GM21447 (cell line): Measurements from ENCODE around the gene DCXR.
"Not testable (repeated sequence)": the region's sequence is repeated elsewhere in the genome, so short reads cannot be mapped to it uniquely, and the experiment has no call there.

ENCODE experiments used
- ATAC-seq: cut with Tn5 transposase; IDR thresholded peaks from one replicate; pipeline ENCODE4 v1.9.1; 2021; ENCODE audit not compliant: unreplicated experiment

The DCXR gene

DNA sequence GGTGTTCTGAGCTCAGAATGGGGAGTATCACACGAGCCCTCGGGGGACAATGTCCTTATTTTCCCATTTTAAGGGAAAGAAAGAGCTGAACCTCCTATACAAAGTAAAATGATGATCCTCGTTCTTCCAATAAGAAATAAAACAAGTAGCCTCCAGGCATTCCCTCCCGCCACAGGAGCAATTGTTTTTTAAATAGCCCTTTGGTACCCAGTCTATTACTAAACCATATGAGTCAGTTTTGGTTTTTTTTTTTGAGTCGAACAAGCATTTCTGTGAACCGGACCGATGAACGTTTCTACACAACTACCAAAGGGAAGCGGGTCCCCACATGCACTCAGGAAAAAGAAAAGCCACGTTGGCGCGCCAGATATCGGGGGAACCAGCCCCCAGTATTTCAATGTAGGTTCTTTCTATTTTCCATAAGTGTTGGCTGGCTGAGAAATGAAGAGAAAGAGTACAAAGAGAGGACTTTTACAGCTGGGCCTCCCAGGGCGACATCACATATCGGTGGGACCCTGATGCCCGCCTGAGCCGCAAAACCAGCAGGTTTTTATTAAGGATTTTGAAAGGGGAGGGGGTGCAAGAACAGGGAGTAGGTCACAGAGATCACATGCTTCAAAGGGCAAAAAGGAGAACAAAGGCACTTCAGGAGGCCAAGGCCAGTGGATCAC, 3.8 kb upstream of the DCXR start:
- ATAC-seq: no peak

- no peak for ATAC-seq
These were observed 2.3 kb upstream of the DCXR start for GRCh38 chr17:82039695-82040299.

GRCh38 chr17:82038796-82039409, 1.4 kb upstream of the DCXR start:
- ATAC-seq: not testable (repeated sequence)

DNA sequence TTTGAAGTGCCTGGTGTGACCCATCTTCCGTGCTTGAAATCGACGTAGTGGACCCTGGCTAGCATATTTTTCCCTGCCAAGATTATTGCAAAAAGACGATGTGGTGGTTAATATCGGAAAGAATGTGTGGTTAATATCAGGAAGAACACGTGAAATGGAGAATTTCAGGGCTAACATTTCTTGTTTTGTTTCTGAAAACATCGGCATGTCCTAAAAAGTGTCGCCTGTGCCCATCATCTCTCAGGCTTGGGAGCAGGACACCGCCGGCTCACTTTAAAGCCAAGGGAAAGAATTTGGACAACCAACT, 345 bp upstream of the DCXR start:
- no peak for ATAC-seq

DNA sequence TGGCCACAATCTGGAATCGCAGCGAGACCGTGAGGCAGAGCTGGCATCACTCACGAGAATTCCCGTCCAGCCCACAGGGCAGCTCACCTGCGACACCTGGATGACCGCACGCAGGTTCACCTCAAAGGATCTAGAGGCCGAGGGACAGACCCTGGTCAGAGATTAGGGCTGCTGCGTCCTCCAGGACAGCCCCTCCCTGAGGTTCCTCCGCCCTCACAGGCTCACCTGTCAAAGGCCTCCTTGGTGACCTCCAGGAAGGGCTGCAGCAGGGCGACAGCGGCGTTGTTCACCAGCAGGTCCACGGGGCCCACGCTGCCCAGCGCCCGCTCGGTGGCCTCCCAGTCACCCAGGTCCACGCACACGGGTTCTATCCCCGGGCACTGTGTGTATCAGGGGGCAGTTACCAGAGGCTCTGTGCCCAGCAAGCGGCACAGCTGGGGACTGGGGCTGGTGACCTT, 834 bp downstream of the DCXR start:
- ATAC-seq: no peak

DNA sequence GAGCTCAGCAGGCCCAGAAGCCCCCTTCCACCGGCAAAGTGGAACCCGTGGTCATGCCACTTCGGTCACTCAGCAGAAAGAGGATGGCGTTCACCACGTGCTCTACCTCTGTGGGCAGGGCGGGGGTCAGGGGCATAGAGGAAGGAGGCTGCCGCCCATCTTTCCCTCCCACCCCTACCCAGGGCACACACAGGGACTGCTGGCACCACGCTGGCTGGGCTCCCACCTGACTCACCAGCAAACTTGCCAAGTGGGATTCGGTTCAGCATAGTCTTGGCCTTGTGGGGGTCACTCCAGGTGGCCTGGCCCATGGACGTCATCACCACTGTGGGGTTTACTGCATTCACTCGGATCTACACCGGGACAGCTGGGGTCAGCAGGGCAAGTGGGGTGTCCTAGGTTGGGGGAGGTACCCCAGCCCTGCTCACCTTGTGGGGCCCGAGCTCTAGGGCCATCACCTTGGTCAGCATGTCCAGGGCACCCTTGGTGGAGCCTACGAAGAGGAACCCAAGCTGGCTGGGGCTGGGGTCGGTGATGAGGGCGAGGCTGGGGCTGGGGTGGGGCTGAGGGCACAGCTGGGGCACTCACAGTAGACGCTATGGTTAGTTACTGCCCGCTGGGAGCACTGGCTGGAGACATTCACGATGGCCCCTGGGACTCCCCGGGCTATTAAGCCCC, 1.4 kb downstream of the DCXR start:
- ATAC-seq: no peak

DNA sequence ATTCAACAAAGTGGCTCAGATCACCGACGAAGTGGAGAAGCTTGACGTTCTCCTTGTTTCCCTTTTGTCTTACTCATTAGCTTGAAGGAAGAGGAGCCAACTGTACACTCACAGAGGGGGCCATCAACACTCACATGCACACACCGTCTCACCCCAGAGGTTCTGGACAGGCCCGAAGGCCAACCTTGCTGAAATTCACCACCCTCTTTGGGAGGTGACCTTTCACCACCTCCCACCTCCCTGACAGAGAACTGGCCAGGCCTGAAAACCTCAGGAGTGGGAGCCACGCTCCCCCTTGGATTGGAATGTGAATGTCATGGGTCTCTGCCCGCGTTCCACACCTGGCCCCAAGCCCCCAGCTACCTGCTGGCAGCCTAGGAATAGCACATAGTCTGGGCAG, 2.0 kb downstream of the DCXR start:
- no peak for ATAC-seq

GRCh38 chr17:82034371-82035011, 3.0 kb downstream of the DCXR start:
- no peak for ATAC-seq

DNA sequence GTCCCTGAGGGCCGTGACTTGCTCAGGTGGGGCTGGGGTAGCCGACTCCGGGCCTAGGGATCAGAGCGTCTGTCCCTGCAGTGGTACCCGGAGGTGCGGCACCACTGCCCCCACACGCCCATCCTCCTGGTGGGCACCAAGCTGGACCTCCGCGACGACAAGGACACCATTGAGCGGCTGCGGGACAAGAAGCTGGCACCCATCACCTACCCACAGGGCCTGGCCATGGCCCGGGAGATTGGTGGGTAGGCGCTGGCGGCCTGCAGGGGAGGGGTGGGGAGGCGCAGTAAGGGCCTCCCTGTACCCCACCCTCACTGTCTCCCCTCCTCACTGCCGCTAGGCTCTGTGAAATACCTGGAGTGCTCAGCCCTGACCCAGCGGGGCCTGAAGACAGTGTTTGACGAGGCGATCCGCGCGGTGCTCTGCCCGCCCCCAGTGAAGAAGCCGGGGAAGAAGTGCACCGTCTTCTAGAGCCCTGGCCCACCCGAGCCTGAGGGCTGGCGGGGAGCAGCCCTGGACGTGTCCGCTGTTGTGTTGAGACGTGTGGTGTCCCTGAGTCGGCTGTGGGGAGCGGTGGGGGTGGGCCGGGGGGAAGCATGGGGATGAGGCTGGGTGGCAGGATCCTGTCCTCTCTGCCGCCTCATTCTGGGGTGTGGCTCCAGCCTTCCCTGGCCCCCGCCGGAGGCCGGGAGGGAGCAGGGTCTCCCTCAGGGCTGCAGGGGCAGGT, 4.0 kb downstream of the DCXR start:
- no peak for ATAC-seq

GRCh38 chr17:82031885-82032627, 5.4 kb downstream of the DCXR start:
- no peak for ATAC-seq

DNA sequence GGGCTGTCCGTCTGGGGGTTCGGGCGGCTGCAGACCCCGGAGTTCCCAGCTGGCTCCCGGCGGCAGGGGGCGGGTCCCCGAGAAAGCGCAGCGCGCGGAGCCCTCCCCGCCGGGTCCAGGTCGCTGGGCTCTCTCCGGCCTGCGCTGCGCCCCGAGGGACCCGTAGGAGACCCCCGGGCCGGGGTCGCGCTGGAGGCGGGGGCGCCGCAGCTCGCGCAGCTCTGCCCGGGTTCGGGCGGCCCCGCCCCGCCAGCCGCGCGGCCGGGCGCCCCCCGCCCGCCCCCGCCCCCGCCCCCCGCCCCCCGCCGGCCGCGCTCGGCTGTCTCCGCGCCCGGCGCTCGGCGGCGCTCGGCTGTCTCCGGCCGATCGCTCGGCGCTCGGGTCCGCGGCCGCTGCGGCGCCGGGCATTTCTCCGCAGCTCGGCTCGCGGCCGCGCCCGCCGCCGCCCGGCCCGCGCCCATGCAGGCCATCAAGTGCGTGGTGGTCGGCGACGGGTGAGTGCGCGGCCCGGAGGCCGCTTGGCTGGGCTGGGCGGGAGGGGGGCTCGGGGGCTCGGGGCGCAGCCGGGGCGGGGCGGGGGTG, 6.1 kb downstream of the DCXR start, which contains the start of gene RAC3:
RAC3 (plus strand) TSS at position 376 of the 582 bp plus-strand sequence; CDS start at position 460, 84 bp downstream.
- no peak for ATAC-seq

DNA sequence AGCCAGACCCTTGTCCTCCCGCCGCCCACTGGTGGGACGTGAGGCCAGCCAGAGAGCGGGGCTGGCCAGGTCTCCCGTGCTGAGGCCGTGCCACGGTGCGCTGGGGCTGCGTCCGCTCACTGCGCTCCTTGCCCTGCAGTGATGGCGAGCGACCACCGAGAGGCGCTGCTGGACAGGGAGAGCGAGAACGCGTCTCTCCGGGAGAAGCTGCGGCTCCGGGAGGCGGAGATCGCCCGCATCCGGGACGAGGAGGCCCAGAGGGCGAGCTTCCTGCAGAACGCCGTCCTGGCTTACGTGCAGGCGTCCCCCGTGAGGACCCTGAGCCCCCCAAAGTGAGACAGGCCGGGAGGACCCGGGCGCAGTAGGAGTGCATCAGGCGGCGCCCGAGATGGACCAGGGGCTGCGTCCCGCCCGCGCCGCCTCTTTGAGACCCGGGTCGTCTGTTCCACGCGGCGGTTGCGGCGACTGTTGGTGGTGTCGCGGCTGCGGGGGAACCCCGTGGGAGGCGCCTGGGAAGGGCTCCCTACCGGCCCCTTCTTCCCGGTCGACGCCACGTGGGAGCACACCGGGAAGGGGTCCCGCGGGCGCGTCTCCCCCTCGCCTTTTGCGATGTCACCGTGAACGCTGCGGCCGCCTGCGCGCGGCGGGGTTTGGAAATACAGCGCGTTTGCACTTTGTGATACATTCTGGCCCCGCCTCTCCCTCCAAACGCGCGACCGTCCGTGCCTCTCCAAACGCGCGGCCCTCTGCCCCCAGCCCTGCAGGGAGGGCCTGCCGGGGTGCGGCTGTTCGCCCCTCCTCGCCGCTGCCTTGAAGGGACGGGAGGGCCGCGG, 6.8 kb downstream of the DCXR start:
- peak; percentile 49 for ATAC-seq

GRCh38 chr17:82029990-82030469, 7.5 kb downstream of the DCXR start:
- no peak for ATAC-seq

DNA sequence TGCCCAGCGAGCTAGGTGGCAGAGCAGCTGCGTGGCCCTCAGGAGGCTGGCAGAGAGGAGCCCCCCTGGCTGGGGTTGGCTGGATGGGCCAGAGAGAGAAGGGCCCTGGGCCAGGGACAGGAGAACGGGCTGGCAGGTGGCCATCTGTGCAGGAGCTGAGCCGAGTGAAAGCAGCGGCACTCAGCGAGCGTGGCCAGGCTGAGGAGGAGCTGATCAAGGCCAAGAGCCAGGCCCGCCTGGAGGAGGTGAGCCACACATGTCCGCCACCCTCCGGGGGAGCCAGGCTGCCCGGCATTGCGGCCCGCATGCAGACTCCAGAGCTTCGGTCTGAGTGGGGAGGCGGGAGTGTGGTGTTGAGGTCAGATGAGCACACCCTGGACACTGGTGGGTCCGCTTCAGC, 8.1 kb downstream of the DCXR start:
- ATAC-seq: no peak

GRCh38 chr17:82028966-82029365, 8.5 kb downstream of the DCXR start:
- no peak for ATAC-seq

DNA sequence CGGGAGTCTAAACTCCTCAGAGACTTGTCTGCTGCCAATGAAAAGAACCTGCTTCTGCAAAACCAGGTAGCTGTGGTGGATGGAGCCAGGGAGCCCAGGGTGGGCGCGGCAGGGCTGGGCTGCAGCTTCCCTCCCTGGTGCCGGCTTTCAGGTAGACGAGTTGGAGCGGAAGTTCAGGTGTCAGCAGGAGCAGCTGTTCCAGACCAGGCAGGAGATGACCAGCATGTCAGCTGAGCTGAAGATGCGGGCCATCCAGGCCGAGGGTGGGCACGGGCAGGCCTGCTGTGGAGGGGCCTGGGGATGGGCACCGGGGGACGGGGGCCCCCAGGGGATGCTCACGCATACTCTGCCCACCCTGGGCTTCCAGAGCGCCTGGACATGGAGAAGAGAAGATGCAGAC, 9.3 kb downstream of the DCXR start:
- ATAC-seq: no peak

- ATAC-seq: no peak
These were observed 11.9 kb downstream of the DCXR start for GRCh38 chr17:82025401-82026107.

- ATAC-seq: no peak
These were observed 12.6 kb downstream of the DCXR start for GRCh38 chr17:82024859-82025258.
